Kidney epithelial cell (primary cell): ENCODE measurements around the gene SLC27A4. TPM values are rescaled to one million over a fixed set of nuclear protein-coding genes. Genes with fewer than 3 reads are reported as not detected.
"Not testable (repeated sequence)": the region's sequence is repeated elsewhere in the genome, so short reads cannot be mapped to it uniquely, and the experiment has no call there.

Source experiments
- DNase-seq: peaks from one replicate; pipeline ENCODE4 v3.0.0-alpha.2; 2010; ENCODE audit warnings: low read depth
- H3K27me3 ChIP-seq: 2 replicates; pipeline ENCODE4 v1.6.0; 2011; ENCODE audit warnings: low read length; ENCODE audit not compliant: control insufficient read depth, insufficient read depth
- H3K36me3 ChIP-seq: 2 replicates; pipeline ENCODE4 v1.5.1; 2011; ENCODE audit warnings: low read length; ENCODE audit not compliant: control insufficient read depth, insufficient read depth
- H3K4me3 ChIP-seq: 2 replicates; pipeline ENCODE4 v1.5.1; 2011; ENCODE audit warnings: low read depth, mild to moderate bottlenecking, control low read depth, low read length
- CTCF ChIP-seq: IDR thresholded peaks from 2 replicates; pipeline ENCODE4 v1.5.1; 2011; ENCODE audit warnings: mild to moderate bottlenecking, moderate library complexity, low read length, control low read depth, inconsistent platforms; ENCODE audit not compliant: insufficient read depth, poor library complexity, severe bottlenecking
- total RNA-seq: library from RNA; depleted of rRNA; stranded (reverse); fragments of >200 nt; gene quantifications from 2 replicates; pipeline ENCODE4 v1.2.3, GENCODE V29; 2015

SLC27A4 gene
- total RNA-seq, 1 donor from 2014 or later = 39.4 TPM

GRCh38 chr9:128335161-128335560, 5.2 kb upstream of the SLC27A4 start:
- H3K36me3 ChIP-seq = peaks cover 1% of the 10 kb centered on the region
- no peak for TF ChIP-seq CTCF
- H3K27me3 ChIP-seq = no peaks in the 10 kb centered on the region
- DNase-seq = no peak
- H3K4me3 ChIP-seq = no peak overlapping the region

GRCh38 chr9:128335914-128336313, 4.4 kb upstream of the SLC27A4 start:
- TF ChIP-seq CTCF = no peak
- Histone ChIP-seq H3K36me3 (peaks cover 1% of the 10 kb centered on the region), H3K4me3 (no peak overlapping the region), H3K27me3 (no peaks in the 10 kb centered on the region)
- no peak for DNase-seq

- TF ChIP-seq CTCF = no peak
- peaks cover 2% of the 10 kb centered on the region for H3K36me3 ChIP-seq
- DNase-seq = no peak
These were observed 2.4 kb upstream of the SLC27A4 start for GRCh38 chr9:128337936-128338335.

GRCh38 chr9:128338852-128339614, 1.3 kb upstream of the SLC27A4 start:
- not testable (repeated sequence) for H3K36me3 ChIP-seq, H3K4me3 ChIP-seq, DNase-seq, H3K27me3 ChIP-seq

More at GRCh38 chr9:128337936-128338335, 2.4 kb upstream of the SLC27A4 start:
- Histone ChIP-seq H3K27me3 (no peaks in the 10 kb centered on the region), H3K4me3 (no peak overlapping the region)

- no peak for TF ChIP-seq CTCF
- no peak for DNase-seq
These were observed 536 bp downstream of the SLC27A4 start for GRCh38 chr9:128340691-128341434.

GRCh38 chr9:128341435-128341849, 1.1 kb downstream of the SLC27A4 start:
- Histone ChIP-seq H3K4me3 (peak overlapping the region; percentile 84), H3K36me3 (peaks cover 2% of the 10 kb centered on the region), H3K27me3 (no peaks in the 10 kb centered on the region)
- DNase-seq = no peak
- peak; percentile 75 for TF ChIP-seq CTCF

More at GRCh38 chr9:128340691-128341434, 536 bp downstream of the SLC27A4 start:
- peak overlapping the region; percentile 84 for H3K4me3 ChIP-seq
- H3K27me3 ChIP-seq = no peaks in the 10 kb centered on the region
- H3K36me3 ChIP-seq = peaks cover 2% of the 10 kb centered on the region
